CD4-positive, alpha-beta T cell treated with Interleukin-6 at 100 ng/mL for 8 hours (primary cell): ENCODE data around the gene ITPRIPL1.

Experiments
- DNase-seq: peaks from one replicate; pipeline ENCODE4 v3.0.0-alpha.2; 2020; ENCODE audit warnings: mixed read lengths, low spot score

The ITPRIPL1 gene

GRCh38 chr2:96354492-96354891 lies 29.4 kb downstream of the ITPRIPL1 start:
- no peak for DNase-seq

DNA sequence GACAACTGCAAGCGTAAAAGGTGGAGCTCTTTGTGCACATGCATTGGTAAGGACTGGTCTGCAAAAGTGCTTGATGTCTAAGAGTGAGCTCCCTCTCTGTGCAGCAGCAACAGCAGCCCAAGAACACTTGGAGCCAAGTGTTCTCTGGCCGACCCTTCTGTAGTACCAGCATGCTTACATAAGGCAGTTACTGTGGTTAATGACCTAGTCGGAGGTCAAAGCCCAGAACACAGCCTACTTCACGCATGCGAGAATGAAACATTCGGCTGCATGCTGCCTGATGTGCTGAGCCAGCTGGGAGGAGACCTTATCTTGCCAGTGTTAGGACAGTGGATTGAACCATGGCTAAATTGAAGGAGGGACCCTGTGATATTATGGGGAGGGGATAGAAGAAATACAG lies 31.8 kb downstream of the ITPRIPL1 start:
- no peak for DNase-seq

DNA sequence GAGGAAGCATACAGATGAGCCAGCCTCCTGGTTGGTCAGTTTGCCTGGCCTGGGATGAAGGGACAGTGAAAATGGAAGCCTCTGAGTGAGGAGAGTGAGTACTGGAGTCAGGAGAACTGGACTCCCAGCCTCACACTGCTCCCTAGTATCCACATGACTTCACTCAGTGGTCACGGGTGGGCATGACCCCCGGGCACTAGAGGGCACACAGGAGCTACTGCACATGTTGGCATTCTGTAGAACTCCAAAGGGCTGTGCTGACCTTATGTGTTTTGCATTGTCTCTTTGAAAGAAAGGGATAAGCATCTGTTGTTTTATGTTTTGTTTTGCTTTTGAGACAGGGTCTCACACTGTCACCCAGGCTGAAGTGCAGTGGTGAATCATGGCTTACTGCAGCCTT lies 34.2 kb downstream of the ITPRIPL1 start:
- DNase-seq = peak; percentile 49

- DNase-seq = peak; percentile 37
These were observed 34.7 kb downstream of the ITPRIPL1 start for GRCh38 chr2:96359866-96360265.

GRCh38 chr2:96361751-96362150 lies 36.6 kb downstream of the ITPRIPL1 start:
- no peak for DNase-seq

DNA sequence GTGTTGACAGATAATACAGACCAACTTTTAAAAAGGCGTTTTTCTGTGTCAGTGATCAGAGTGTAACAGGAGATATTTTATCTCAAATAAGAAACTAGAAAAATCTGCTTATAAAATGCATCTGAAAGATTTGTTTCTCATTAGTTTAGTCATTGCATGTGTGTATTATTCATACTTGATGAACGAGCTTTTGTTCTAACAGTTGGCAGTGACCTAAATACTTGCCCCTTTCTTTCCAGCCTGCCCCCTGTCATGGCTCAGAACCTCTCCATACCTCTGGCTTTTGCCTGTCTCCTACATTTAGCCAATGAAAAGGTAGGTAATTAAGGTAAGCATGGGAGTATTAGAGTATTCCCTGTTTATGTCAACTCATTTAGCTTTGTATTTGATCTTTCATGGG lies 44.1 kb downstream of the ITPRIPL1 start:
- no peak for DNase-seq

DNA sequence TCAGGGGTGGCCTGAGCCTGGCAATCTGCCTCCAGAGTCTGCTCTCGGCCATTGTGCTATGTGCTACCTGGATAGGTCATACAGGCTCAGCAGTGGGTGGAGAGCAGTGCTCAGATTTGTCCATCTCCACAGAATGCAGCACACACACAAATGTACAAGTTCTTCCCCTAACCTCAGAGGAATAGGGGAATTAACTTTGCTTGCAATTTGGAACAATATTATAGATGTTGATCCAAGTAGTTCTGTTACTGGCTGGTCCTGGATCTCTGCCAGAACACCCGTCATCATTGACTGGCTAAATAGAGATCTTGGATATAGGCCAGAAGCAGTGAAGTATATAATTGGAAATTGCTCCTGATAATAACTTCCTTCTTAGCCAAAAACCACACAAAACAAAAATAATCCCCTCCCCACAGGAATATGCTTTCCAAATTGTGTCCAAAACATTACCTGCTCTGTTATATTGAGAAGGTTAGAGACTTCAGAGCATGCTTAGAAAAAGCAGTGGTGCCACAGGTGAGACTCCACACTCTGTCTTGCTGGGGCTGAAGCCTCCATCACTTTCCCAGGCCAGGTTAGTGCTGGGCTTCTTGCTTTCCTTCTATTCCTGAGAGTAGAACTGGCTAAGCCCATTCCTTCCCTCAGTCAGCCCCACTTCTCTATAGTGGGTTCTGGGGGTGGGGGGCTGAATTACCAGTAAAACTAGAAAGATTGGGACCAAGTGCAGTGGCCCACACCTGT lies 49.3 kb downstream of the ITPRIPL1 start:
- no peak for DNase-seq
